ENCODE data around the gene MYO3B.

GRCh38 chr2:170488807-170489206, 310.9 kb downstream of the MYO3B start:
- TF ChIP-seq, protein P1, sequence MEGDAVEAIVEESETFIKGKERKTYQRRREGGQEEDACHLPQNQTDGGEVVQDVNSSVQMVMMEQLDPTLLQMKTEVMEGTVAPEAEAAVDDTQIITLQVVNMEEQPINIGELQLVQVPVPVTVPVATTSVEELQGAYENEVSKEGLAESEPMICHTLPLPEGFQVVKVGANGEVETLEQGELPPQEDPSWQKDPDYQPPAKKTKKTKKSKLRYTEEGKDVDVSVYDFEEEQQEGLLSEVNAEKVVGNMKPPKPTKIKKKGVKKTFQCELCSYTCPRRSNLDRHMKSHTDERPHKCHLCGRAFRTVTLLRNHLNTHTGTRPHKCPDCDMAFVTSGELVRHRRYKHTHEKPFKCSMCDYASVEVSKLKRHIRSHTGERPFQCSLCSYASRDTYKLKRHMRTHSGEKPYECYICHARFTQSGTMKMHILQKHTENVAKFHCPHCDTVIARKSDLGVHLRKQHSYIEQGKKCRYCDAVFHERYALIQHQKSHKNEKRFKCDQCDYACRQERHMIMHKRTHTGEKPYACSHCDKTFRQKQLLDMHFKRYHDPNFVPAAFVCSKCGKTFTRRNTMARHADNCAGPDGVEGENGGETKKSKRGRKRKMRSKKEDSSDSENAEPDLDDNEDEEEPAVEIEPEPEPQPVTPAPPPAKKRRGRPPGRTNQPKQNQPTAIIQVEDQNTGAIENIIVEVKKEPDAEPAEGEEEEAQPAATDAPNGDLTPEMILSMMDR (IDR thresholded peaks at IDR 0.05): no peak
- no peak for TF ChIP-seq POLR2A (IDR thresholded peaks at IDR 0.05)
